SU-DHL-6 (cell line): Measurements from ENCODE around the gene TFPT.
A peak's percentile ranks its signal among the peaks of the same experiment; 100 is the strongest.

ENCODE experiments used
- H2AFZ ChIP-seq: fragments of 200-600 bp; sonication (generic); 2 replicates; pipeline ENCODE4 v1.6.1; 2014; ENCODE audit warnings: low read depth, mild to moderate bottlenecking, moderate library complexity, mixed read lengths, antibody characterized with exemption, low read length; ENCODE audit not compliant: severe bottlenecking
- H3F3A ChIP-seq: fragments of 200-600 bp; shearing (Covaris generic); 2 replicates; pipeline ENCODE4 v1.6.0; 2016; ENCODE audit warnings: antibody characterized with exemption, mild to moderate bottlenecking; ENCODE audit not compliant: insufficient read depth
- H3K27ac ChIP-seq: fragments of 200-600 bp; sonication (generic); 2 replicates; pipeline ENCODE4 v1.5.1; 2016; ENCODE audit warnings: low read depth, mild to moderate bottlenecking, low read length, moderate library complexity, mixed read lengths
- H3K27me3 ChIP-seq: fragments of 200-600 bp; sonication (generic), shearing (Covaris generic); 2 replicates; pipeline ENCODE4 v1.6.0; 2014; ENCODE audit warnings: mild to moderate bottlenecking, low read length
- H3K36me3 ChIP-seq: fragments of 200-600 bp; sonication (generic); 2 replicates; pipeline ENCODE4 v1.6.1; 2014; ENCODE audit warnings: mild to moderate bottlenecking, low read length, mixed read lengths
- H3K4me2 ChIP-seq: fragments of 300-600, 200-600 bp; shearing (Covaris generic), sonication (generic); 2 replicates; pipeline ENCODE4 v1.6.0; 2014; ENCODE audit warnings: low read length, low read depth, mild to moderate bottlenecking; ENCODE audit not compliant: poor library complexity, severe bottlenecking
- H3K4me3 ChIP-seq: fragments of 200-600 bp; sonication (generic); 2 replicates; pipeline ENCODE4 v1.5.1; 2014; ENCODE audit warnings: antibody characterized with exemption, low read length, mild to moderate bottlenecking, mixed read lengths; ENCODE audit not compliant: insufficient read depth, poor library complexity, severe bottlenecking
- H3K79me2 ChIP-seq: fragments of 200-600 bp; sonication (generic); 2 replicates; pipeline ENCODE4 v1.6.1; 2014; ENCODE audit warnings: mild to moderate bottlenecking, low read length, moderate library complexity; ENCODE audit not compliant: insufficient read depth
- H3K9ac ChIP-seq: fragments of 200-600 bp; sonication (generic); 2 replicates; pipeline ENCODE4 v1.7.0; 2014; ENCODE audit warnings: mild to moderate bottlenecking, low read length
- H3K9me2 ChIP-seq: fragments of 200-600 bp; sonication (generic); replicated peaks from 2 replicates; pipeline ENCODE4 v1.6.1; 2014; ENCODE audit warnings: low read length; ENCODE audit not compliant: insufficient read depth
- H3K9me3 ChIP-seq: fragments of 200-600 bp; sonication (generic); 2 replicates; pipeline ENCODE4 v1.6.1; 2014; ENCODE audit warnings: low read length, mixed read lengths; ENCODE audit not compliant: insufficient read depth
- H4K20me1 ChIP-seq: fragments of 200-600 bp; sonication (generic); 2 replicates; pipeline ENCODE4 v1.6.1; 2014; ENCODE audit warnings: low read depth, mild to moderate bottlenecking, antibody characterized with exemption, low read length, moderate library complexity, mixed read lengths
- EZH2phosphoT487 ChIP-seq: fragments of 200-600 bp; sonication (generic), shearing (Covaris generic); conservative IDR thresholded peaks from 2 replicates; pipeline ENCODE4 v1.6.1; 2018; ENCODE audit warnings: mild to moderate bottlenecking, antibody characterized with exemption, low read length, moderate library complexity, mixed read lengths
- TF ChIP-seq, protein P1 (sequence below): fragments of 200-600 bp; sonication (generic); IDR thresholded peaks from one replicate; pipeline ENCODE4 v1.5.1; 2017; ENCODE audit warnings: antibody characterized with exemption, mild to moderate bottlenecking, low read length, moderate library complexity; ENCODE audit not compliant: insufficient read depth, poor library complexity, severe bottlenecking

TFPT gene

GRCh38 chr19:54105796-54106195, 9.7 kb downstream of the TFPT start:
- no peak overlapping the region for H3K9ac ChIP-seq
- no peaks in the 10 kb centered on the region for H3K36me3 ChIP-seq
- no peak overlapping the region for H3K4me2 ChIP-seq
- H3K9me3 ChIP-seq: no peaks in the 10 kb centered on the region
- H3F3A ChIP-seq: no peaks in the 10 kb centered on the region
- no peaks in the 10 kb centered on the region for H3K9me2 ChIP-seq
- no peak for TF ChIP-seq EZH2phosphoT487
- TF ChIP-seq, protein P1, sequence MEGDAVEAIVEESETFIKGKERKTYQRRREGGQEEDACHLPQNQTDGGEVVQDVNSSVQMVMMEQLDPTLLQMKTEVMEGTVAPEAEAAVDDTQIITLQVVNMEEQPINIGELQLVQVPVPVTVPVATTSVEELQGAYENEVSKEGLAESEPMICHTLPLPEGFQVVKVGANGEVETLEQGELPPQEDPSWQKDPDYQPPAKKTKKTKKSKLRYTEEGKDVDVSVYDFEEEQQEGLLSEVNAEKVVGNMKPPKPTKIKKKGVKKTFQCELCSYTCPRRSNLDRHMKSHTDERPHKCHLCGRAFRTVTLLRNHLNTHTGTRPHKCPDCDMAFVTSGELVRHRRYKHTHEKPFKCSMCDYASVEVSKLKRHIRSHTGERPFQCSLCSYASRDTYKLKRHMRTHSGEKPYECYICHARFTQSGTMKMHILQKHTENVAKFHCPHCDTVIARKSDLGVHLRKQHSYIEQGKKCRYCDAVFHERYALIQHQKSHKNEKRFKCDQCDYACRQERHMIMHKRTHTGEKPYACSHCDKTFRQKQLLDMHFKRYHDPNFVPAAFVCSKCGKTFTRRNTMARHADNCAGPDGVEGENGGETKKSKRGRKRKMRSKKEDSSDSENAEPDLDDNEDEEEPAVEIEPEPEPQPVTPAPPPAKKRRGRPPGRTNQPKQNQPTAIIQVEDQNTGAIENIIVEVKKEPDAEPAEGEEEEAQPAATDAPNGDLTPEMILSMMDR: no peak
- H3K27ac ChIP-seq: no peak overlapping the region
- H3K4me3 ChIP-seq: no peak overlapping the region
- no peak overlapping the region for H2AFZ ChIP-seq
- H3K79me2 ChIP-seq: peaks cover 16% of the 10 kb centered on the region
- no peaks in the 10 kb centered on the region for H4K20me1 ChIP-seq
- no peaks in the 10 kb centered on the region for H3K27me3 ChIP-seq

DNA sequence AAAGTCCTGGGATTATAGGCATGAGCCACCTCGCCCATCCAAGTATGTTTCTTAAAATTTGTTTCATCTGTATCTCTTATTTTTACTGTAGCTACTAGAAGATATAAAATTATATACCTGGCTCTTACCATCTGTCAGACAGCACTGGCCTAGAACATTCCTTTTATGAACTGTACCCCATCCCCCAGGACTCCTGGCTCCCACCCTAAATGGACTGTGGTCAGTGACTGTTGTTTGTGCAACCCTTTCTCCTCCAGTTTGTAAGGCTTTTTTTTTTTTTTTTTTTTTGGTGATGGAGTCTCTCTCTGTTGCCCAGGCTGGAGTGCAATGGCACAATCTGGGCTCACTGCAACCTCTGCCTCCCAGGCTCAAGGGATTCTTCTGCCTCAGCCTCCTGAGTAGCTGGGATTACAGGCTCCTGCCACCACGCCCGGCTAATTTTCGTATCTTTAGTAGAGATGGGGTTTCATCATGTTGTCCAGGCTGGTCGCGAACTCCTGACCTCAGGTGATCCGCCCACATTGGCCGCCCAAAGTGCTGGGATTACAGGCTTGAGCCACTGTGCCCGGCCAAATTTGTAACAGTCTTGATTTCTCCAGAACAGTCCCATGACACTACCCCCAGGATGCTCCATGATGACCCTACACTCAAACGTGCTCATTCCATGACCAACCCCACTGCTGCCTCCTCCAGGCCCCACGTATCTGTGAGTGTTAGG, 10.3 kb downstream of the TFPT start:
- Histone ChIP-seq H3F3A (no peaks in the 10 kb centered on the region), H3K4me3 (no peak overlapping the region), H3K36me3 (no peaks in the 10 kb centered on the region), H3K27me3 (no peaks in the 10 kb centered on the region), H3K79me2 (peaks cover 16% of the 10 kb centered on the region), H3K9me2 (no peaks in the 10 kb centered on the region), H3K9ac (no peak overlapping the region), H4K20me1 (no peaks in the 10 kb centered on the region), H3K4me2 (no peak overlapping the region), H2AFZ (no peak overlapping the region), H3K27ac (no peak overlapping the region), H3K9me3 (no peaks in the 10 kb centered on the region)
- TF ChIP-seq EZH2phosphoT487: no peak
- TF ChIP-seq, protein P1: no peak

DNA sequence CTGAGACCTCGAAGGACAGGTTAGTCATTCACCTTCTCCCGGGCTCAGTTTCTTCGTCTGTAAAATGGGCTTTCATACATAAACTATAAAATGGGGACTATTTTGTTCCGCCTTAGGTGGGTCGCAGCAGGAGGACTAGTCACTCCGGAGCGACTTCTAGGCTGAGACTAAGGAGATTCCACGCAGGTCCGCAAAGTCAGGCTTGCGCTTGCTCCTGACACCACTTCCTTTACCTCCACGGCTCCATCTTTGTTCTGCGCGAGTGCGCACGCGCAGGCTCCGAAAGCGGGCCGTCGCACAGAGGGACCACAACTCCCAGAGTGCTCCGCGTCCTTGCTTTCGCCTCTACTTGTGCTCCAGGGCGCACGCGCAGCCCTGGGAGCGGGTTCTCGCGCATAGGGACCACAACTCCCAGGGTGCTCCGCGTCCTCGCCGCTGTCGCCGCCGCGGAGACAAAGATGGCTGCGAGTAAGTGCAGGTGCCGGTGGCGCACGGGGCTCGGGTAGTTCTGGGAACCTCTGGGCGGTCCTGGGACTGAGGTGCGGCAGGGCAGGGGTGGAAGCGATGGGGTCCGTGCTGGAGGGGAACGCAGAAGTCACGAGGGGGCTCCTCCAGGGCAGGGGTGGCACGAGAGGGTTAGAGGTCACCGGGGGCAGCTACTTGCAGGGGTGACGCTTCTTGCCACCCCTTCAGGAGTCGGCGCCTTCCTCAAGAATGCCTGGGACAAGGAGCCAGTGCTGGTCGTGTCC, 12.9 kb downstream of the TFPT start, which contains the start of gene NDUFA3:
Gene NDUFA3, plus strand, starts transcription at position 435 of the 749 bp plus-strand sequence. Its CDS starts 24 bp downstream, at position 459.
- Histone ChIP-seq H3K9ac (peak within 1 kb of the TSS; percentile 84), H4K20me1 (no peaks in the 10 kb centered on the region), H2AFZ (peak within 1 kb of the TSS; percentile 88)

More for the DNA sequence above, 12.9 kb downstream of the TFPT start, which contains the start of gene NDUFA3:
- Histone ChIP-seq H3K27ac (no peak within 1 kb of the TSS), H3K9me3 (no peaks in the 10 kb centered on the region), H3F3A (no peaks in the 10 kb centered on the region), H3K27me3 (no peaks in the 10 kb centered on the region), H3K79me2 (peaks cover 16% of the 10 kb centered on the region), H3K4me3 (peak within 1 kb of the TSS; percentile 83), H3K4me2 (peak within 1 kb of the TSS; percentile 87), H3K36me3 (no peaks in the 10 kb centered on the region), H3K9me2 (no peaks in the 10 kb centered on the region)
- TF ChIP-seq, protein P1: no peak
- no peak for TF ChIP-seq EZH2phosphoT487
